NCI-H187 treated with DMSO at 0.1 percent for 48 hours (cell line): ENCODE measurements around the gene ARHGAP26.

Experiments used
- DNase-seq: peaks from one replicate; lab custom pipeline; 2025; lab: John Stamatoyannopoulos, UW

The ARHGAP26 gene

DNA sequence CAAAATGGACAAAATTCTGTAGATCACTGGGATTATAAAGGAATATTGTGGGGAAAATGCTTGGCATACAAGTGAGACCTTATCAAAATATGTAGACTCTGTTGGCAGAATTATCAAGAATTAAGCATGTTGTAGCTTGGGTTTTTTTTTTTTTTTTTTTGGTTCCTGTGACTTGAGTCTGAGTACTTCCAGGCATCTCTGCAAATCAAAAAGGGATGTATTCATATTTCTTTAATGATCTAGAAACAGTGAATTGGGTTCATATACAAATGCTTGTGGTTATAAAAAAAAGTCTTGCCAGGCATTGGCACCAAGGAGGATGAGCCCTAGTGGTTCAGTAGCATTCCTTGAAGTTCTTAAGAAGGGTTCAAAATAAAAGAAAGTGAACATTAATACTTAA lies 292.2 kb downstream of the ARHGAP26 start:
- DNase-seq: no peak

DNA sequence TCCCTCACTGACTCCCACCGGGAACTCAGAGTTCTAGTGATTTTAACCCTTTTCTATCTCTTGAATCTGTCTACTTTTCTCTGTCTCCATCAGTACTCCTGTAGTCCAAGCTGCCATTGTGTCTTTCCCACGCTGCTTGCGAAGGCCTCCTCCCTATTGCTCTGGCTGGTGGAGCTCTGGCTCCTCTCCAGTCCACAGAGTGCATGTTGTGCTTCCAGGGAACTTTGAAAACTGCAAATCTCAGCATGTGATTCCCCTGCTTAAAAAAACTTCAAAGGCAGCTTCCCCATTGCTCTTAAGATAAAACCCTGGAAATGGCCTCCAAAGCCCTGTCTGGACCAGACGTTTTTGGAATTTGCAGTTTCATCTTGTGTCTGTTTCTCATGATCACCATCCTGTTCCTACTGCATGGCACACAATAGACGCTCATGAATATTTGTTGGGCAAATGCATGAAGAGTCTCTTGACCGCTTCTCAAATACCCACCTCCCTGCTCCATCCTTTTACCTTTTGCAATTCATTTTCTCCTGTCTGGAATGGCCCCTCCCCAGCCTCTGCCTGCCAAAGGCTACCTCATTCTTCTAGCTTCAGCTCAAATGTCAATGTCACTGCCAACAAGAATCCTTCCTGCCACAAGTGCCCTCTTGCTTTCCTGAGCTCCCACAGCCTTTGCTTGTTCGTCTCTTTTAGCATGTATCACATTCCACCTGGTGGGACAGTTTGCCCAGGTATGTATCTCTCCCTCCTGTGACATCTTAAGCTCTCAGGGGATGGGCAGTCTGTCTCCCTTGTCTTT lies 293.2 kb downstream of the ARHGAP26 start:
- DNase-seq: peak; percentile 78

DNA sequence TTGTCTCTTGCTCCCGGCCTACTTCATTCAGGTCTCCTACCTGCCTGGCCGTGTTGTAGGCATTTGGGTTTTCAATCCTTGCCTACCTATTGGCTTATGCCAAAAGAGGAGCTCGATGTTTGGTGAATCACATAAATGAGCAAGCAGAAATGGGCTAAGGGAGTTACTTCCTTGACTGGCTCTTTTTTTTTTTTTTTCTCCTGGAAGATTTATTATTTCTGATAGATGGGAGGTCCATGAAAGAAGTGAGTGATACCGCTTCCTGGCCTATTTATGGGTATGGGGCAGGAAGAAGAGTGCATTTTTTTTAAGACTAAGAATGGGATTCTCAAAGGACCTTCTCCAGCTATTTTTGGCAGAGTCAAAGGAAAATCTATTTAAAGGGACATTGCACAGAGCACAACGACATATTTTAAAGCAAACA lies 294.1 kb downstream of the ARHGAP26 start:
- DNase-seq: no peak

DNA sequence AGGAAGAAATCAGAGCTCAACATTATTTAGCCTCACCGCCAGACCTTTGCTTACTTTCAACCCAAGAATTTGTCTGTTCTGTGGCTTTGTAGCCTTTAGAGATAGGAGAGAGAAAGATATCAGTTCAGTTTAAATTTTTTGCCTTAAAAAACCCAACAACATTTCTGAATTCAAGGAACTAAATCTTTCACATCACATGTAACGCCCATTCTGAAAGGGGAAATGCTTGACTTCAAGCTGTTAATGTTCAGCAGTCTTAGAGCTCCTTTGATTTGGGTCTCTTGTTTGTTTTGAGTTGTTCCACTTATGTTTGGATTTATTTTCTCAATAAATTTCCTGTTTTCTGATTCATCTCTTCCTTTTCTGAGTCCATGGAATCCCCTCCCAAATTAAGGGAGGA lies 294.5 kb downstream of the ARHGAP26 start:
- no peak for DNase-seq

DNA sequence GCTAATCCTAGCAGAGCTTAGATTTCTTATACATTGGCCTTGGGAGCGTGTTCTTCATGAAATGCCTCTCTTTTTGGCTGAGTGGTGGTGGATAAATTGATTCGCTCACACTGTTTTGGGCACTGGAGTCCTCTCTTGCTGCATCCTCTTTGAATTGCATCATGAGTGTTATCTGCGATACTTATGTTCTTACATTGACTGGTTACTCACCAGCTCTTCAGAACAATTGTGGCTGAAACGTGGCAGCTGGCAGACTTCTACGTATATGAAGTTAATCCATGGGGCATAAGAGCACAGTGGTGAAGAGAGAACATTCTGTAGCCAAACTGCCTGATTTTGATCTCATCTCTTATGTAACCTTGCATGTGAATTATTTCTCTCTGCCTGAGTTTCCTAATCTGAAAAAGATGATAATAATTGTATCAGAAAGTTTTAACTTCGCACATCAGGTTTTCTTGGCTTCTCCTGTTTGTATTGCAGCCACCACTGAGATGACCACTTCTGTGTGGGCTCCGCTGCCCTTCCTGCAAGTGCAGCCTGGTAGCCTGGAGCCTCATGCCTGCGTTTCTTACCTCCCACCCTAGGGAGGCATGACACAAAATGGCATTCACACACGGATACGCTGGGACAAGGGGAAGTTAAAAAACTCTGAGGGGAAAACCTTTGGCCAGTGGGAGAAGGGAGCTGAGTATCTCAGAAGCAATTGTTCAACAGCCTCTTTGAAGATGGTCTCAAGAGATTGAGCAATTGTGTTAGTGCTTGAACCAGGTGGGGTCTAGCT lies 295.2 kb downstream of the ARHGAP26 start:
- no peak for DNase-seq

DNA sequence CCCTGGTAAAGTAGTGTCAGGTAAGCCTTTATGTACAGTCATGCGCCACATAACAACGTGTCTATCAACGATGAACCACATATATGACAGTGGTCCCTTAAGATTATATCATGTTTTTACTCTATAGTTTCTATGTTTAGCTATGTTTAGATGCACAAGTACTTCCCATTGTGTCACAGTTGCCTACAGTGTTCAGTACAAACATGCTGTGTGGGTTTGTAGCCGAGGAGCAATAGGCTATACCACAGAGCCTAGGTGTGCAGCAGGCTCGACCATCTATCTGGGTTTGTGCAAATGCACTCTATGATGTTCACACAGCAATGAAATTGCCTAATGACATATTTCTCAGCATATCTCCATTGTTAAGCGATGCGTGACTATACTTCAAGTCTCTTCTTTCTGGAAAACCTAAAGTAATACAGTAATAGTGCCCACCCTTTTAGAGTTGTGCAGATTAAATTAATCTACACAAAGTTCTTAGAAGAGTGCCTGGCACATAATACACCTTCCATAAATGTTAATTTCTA lies 295.9 kb downstream of the ARHGAP26 start:
- no peak for DNase-seq

DNA sequence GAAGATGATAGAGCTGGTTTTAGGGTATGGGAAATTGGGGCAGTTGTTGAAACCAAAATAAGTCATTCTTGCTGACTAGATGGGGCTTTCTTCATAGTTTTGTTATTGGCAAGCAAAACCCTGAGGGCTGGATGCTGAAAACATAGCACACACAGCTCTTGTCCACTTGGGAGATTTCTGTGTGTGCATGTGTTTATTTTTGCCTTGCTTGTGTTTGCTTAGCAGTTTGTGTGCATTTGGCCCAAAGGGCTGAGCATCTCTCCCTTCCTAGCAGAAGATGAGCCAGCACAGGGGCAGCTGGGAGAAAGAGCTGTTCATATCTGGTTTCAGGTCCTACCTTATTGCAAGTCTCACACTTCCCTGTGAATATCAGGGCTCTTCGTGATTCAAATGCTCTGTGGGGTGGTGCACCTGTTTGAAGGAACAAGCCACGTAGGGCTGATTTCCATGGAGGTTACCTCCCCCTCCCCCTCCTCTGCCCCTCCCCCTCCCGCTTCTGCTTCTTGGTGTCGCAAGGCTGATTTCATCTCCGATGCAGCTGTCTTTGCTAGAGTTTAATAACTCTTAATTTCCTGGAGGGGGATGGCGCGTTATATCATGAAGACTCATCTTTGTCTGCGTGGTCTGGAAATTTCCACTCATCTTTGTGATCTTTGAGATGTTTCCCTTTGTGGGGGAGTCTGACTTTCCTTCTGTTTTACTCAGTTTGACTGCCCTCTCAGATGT lies 296.5 kb downstream of the ARHGAP26 start:
- peak; percentile 45 for DNase-seq

DNA sequence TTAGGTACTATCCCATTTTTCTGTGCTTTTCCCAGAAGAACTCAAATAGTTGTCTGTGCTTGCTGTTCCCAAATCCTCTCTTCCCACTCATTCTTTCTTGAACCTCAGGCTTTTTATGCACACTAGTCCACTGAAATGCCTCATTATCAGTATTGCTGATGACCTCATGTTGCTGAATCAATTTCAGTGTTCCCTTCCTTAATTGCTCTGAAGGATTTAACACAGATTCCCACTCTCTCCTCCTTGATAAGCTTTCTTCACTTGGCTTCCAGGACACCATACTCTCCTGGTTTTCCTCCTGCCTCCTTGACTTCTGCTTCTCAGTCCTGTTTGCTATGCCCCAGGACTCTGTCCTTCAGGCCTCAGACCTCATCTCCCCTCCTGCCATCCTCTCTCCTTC lies 298.5 kb downstream of the ARHGAP26 start:
- no peak for DNase-seq

DNA sequence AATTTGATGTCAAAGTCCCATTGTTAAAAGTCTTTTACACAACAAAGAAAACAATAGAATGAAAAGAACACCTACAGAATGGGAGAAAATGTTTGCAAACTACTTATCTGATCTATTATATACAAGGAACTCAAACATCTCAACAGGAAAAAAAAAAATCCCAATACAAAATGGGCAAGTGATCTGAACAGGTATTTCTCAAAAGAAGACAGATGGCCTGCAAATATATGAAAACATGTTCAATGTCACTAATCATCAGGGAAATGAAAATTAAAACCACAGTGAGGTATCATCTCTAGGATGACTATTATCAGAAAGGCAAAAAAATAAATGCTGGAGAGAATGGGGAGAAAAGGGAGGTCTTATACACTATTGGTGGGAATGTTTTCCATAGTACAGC lies 301.8 kb downstream of the ARHGAP26 start:
- DNase-seq: no peak

DNA sequence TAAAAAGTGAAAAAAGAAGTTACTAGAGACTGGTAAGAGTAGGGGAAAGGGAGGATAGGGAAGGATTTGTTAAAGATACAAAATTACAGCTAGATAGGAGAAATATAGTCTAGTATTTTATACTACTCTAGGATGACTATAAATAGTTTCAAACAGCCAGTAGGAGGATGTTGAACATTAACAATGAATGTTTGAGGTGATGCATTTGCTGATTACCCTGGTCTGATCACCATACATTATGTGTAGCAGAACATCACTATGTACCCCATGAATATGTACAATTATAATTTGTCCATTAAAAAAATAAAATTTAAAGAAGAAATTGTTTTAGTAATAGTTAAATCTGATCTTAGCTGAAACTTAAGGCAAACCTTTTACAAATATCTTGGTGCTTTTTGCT lies 302.6 kb downstream of the ARHGAP26 start:
- DNase-seq: no peak

DNA sequence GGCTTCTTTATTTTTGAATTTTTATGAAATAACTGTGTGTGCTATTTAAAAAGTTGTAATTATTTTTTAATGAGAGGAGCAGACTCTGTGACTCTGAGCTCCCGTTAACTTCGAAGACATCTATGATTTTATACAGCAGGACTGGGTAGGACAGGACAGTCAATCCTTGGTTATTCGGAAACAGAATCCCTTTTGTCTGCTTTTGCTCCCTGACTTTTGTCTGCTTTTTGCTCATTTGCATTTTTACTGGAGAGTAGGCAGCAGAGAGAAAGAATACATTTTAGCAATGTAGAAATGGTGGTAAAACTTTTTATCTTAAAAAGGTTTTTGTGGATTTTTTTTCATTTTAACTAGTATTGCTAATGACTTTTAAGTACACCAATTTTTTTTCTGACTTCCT lies 303.6 kb downstream of the ARHGAP26 start:
- no peak for DNase-seq

DNA sequence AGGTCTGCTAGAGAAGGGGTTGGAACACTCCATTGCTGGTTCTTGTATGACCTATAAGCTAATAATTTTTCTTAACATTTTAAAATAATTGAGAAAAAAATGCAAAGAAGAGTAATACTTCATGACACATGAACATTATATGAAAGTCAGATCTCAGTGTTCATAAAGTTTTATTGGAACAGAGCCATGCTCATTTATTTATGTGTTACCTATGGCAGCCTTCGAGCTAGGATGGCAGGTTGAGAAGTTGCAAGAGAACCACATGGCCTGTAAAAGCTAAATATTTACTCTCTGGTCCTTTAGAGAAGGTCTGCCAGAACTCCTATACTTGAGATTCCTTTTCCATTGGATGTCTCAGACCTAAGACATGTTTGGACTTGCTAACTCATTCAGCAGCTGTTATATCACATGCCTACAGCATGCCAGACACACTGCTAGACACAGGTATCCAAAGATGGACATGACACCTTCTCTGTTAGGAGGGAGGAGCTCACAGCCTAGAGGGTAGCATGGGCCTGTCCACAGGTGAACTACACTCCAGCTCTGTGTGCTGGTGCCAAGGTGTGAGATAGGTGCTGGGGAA lies 304.3 kb downstream of the ARHGAP26 start:
- no peak for DNase-seq

DNA sequence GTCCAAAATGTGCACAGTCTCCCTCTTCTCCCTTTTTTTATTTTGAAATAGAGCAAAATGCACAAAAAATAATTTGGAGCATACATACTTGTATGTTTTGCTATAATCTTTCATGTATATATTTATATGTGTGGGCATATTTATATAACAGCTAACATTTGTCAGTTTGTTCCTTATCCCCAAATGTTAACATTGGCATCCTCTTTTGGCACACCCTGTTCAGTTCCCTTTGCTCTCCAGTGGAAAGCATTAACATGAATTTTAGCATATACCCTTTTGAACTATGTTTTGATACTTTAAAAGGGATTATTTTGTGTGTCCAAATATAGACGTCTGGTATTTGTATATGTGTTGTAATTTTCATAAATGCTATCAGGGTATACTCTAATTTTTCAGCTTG lies 306.2 kb downstream of the ARHGAP26 start:
- no peak for DNase-seq

DNA sequence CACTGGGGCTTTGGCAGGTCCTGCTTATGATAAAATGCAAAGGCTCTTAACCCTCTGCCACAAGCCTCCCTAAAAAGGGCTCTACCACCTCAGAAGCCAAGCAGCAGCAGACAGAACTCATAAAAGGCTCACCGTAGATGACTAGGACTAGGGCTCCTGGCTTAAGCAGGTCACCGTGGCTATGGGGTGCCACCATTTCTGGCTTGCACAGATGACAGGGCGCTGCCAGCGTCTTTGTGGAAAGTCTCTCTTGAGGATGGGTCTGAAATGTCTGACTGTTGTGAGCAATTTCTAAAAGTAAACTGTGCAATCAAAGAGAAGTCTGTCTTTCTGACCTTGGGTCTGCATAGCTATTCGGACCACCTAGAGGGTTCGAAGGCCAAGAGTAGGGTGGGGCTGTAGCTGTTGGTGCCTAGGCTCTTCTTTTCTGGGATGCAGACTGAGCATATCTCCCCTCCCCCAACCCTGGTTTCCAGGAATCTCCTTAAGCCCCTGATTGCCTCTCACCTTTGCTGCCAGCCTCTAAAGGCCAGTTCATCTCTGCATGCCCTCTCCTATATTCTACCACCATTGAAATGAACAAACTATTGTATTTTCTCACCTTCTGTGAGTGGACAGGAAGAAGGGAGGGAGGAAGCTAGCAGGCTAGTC lies 307.4 kb downstream of the ARHGAP26 start:
- no peak for DNase-seq

DNA sequence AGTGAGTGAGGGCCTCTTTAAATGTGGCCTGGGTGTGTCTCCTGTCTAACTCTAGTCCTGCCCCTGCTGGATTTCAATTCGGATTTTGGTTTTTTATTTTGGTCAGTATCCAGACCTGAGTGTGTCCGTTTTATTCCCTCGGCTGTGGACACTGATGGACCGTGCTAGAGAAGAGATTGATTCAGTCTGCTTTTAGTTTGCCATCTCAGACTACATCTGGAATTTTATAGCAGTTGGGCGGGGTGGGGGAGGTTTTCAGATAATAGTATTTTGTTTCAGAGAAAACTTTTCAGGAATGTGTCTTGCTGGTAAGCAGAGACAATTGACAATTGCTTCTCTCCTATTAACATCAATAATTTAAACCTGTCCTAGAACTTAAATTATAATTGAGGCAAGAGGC lies 308.1 kb downstream of the ARHGAP26 start:
- no peak for DNase-seq

DNA sequence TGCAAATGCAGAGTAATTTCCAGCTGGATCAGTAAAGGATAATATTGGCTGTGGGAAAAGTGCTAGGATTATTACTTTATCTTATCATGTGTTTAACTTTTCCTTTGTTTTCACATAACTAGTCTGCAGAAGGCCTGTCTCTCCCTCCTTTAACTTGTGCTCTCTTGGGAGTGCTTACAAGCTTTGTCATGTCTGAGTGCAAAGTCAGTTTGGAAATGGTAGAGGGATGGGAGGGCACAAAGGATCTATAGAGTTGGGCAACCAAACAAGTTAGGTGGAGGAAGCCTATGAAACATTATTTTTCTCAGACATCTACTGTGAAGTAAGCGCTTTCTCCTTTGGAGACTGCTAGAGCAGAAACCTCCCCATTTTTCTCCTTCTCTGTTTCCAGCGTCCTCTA lies 308.8 kb downstream of the ARHGAP26 start:
- DNase-seq: no peak

DNA sequence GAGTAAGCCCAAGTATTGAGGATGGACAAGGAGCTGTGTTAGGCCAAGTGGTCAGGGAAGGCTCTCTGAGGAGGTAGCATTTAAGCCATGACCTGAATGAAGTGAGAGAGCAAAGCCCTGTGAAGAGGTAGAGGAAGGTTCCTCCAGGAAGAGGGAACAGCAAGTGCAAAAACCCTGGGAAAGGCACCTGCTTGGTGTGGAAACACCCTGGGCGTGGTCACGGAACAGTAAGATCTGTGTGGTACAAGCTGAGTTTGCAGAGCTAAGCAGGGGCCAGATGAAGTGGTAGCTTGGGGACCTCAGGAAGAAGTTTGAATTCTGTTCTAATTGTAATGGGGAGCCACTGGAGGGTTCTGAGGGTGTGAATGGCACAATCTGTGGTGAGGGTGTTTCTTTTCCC lies 310.2 kb downstream of the ARHGAP26 start:
- DNase-seq: no peak

DNA sequence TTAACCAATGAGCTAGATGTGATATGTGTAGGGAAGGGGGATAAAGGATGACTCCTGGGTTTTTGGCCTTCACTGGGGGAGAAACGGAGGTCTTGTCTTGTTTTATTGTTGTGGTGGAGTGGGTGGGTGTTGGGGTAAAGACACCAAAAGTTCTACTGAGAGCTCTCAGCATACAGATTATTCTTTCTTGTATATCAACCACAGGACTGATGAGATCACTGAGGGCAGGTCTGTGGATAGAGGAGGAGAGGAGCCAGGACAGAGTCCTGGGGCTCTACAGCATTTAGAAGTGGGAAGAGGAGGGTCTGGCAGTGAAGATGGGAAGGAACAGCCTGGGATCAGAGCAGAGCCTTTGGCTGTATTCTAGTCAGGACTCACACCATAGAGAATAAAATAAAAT lies 310.8 kb downstream of the ARHGAP26 start:
- DNase-seq: no peak

DNA sequence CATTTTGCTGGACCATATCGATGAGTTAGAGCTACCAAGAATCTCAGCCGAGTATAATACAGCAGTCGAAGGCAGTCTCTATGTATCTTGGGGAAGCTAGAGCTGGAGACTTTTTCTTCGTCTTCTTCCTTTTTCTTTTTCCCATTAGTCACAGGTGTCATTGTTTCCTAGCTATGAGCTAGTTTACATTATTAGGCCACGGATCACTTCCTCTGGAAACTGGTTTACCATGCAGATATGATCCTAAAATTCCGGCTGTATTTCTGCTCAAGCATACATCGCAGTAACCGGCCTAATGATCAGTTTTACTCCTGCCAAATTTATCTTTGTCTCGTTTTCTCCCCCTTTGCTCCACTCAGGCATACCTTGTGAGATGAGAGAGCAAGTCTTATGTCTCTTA lies 312.8 kb downstream of the ARHGAP26 start:
- no peak for DNase-seq

DNA sequence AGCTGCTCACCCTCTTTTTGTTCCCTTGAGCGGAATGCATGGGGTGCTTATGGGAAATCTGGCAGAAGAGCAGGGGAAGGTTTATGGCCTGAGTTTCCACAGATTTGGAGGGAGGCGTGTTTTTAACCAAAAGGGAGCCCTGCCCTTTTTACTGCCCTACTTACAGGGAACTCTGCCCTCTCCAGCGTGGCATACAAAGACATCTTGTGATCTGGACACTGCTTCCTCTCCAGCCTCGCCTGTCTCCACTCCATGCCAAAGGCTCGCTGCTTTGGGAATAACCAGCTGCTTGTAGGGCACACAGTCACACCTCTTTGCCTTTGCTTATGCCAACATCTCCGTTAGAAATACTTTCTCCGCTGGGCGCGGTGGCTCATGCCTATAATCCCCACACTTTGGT lies 314.2 kb downstream of the ARHGAP26 start:
- DNase-seq: no peak

DNA sequence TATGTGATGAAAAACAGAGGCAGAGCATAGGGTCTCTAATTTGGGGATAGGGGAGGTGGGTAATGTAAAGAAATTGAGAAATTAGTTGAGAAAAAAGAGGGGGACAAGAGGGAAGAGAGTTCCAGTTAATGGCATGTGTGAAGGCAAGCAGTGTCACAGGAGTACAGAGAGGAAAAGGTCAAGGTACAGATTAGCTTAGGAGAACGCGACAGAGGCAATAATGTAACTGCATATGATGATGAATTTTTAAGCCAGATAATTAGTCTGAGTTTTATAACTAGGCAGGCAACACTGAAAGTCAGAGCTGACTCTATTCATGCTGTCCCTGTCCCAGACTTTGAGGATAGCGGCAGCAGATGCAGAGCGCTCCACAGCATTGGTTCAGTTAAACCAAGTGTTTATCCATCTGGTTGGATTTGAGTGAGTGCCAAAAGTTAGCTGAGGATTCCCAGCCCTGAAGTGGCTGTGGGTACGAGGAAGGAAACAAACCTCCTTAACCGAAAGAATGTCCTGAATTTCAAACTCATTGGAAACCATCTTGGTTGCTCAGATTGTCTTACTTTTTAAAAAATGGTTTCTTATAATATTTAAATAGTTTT lies 315.2 kb downstream of the ARHGAP26 start:
- no peak for DNase-seq
